Activated effector memory CD4-positive, alpha-beta T cell treated with anti-CD3 and anti-CD28 coated beads, Interleukin-2, amount 50 U/mL, for 16 hours (primary cell): ENCODE data around the gene RNU6-9.

Experiments used
- DNase-seq: peaks from one replicate; pipeline ENCODE4 v3.0.0-alpha.2; 2020

RNU6-9 gene

DNA sequence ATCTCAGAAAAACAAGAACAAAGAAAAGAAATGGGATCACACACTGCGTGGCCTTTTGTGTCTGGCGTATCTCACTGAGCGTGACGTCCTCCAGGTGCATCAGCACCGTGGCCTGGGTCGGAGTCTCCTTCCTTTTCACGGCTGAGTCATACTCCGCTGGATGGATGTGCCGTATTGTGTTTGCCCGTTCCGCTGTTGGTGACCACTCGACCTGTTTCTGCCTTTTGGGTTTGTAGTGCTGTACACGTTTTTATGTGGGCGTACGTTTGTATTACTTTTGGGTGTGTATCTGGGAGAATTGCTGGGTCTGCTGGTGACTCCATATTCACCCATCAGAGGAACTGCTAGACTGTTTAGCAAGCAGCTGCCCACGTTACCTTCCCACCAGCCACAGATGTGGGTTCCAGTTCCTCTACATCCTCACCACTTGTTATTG is 44.0 kb downstream of the RNU6-9 start:
- peak; percentile 74 for DNase-seq

- DNase-seq = no peak
Observed at GRCh38 chr19:938233-938923, 45.1 kb downstream of the RNU6-9 start.

DNA sequence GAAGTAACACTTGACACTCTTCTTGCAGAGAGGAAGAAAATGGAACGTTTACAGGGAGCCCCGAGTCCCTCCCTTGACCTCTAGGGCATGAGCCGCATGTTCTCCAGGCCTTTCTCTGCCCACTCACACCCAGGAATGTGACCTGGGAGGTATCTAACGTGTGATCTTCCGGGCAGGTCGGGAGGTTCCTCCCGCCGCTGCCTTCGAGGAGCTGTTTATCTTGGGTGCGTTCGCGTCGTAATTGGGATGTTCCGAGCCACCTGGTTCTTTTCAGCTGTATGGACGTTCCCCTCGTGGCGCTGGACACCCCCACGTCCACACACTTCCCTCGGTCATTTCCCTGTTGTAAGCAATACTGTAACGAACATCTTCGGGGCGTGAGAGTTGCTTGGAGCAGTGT is 46.2 kb downstream of the RNU6-9 start:
- DNase-seq = no peak

- no peak for DNase-seq
Observed at GRCh38 chr19:939922-940321, 46.6 kb downstream of the RNU6-9 start.

GRCh38 chr19:940591-941291 is 47.5 kb downstream of the RNU6-9 start:
- DNase-seq = peak; percentile 90

DNA sequence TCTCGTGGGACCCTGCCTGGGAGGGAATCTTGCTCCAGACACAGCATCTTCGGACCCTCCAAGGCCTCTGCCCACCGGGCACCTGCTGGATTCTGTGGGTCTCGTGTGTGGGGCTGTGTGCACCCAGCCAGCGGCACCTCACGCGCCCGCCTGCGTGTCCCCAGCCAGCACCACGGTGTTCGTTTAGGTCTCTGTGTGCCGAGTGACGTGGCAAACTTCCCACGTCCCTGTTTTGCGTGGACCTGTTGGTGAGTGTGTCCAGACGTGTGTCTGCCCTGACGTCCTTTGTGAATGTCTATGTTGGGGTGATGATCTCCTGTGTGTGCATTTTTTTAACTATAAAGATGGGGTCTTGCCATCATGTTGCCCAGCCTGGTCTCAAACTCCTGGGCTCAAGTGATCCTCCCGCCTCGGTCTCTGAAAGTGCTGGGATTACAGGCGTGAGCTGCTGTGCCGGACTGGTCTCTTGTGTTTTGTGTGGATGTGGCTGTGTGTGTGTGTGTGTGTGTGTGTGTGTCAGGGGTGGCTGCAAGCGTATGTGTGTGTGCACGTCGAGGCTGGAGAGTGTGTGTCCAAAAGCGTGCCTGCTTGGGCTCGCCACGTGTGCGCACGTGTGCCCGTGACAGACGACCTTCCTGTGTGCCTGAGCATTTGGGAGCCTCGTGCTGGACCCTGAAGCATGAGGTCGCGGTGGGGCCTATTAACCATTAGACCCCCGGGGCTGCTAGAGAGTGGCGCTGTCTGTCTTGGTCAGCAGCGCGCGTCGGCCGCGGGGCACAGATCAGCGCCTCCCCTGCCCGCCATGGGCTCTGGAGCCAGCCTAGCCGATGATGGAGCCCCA is 48.2 kb downstream of the RNU6-9 start:
- no peak for DNase-seq

- no peak for DNase-seq
Observed at GRCh38 chr19:942133-942645, 48.9 kb downstream of the RNU6-9 start.
